Skeletal muscle satellite cell (primary cell): Measurements from ENCODE around the gene EEF1A1. TPM values are rescaled to one million over a fixed set of nuclear protein-coding genes. Genes with fewer than 3 reads are reported as not detected.
"Not testable (repeated sequence)": the region's sequence is repeated elsewhere in the genome, so short reads cannot be mapped to it uniquely, and the experiment has no call there.

Experiments
- H3K27me3 ChIP-seq: 2 replicates; pipeline ENCODE4 v1.7.0; 2013; ENCODE audit warnings: low read length; ENCODE audit not compliant: control insufficient read depth, insufficient read depth
- H3K36me3 ChIP-seq: 2 replicates; pipeline ENCODE4 v1.7.0; 2013; ENCODE audit warnings: mild to moderate bottlenecking, control low read depth, low read length; ENCODE audit not compliant: insufficient read depth
- H3K4me1 ChIP-seq: 2 replicates; pipeline ENCODE4 v1.7.0; 2013; ENCODE audit warnings: low read length; ENCODE audit not compliant: control insufficient read depth, insufficient read depth
- H3K4me2 ChIP-seq: 2 replicates; pipeline ENCODE4 v1.7.0; 2013; ENCODE audit warnings: mild to moderate bottlenecking, low read length
- H3K4me3 ChIP-seq: 2 replicates; pipeline ENCODE4 v1.7.0; 2013; ENCODE audit warnings: low read length
- H3K9ac ChIP-seq: 2 replicates; pipeline ENCODE4 v1.7.0; 2013; ENCODE audit warnings: mild to moderate bottlenecking, low read depth, low read length, moderate library complexity
- H3K9me3 ChIP-seq: replicated peaks from 2 replicates; pipeline ENCODE4 v1.7.0; 2013; ENCODE audit warnings: mild to moderate bottlenecking, control low read depth, low read length
- total RNA-seq: library from RNA; depleted of rRNA; stranded (reverse); fragments of >200 nt; gene quantifications from 2 replicates; pipeline ENCODE4 v1.2.3, GENCODE V29; 2012; rRNA removed

Gene EEF1A1
- 14,246 and 14,975 TPM in 2 replicates for total RNA-seq

DNA sequence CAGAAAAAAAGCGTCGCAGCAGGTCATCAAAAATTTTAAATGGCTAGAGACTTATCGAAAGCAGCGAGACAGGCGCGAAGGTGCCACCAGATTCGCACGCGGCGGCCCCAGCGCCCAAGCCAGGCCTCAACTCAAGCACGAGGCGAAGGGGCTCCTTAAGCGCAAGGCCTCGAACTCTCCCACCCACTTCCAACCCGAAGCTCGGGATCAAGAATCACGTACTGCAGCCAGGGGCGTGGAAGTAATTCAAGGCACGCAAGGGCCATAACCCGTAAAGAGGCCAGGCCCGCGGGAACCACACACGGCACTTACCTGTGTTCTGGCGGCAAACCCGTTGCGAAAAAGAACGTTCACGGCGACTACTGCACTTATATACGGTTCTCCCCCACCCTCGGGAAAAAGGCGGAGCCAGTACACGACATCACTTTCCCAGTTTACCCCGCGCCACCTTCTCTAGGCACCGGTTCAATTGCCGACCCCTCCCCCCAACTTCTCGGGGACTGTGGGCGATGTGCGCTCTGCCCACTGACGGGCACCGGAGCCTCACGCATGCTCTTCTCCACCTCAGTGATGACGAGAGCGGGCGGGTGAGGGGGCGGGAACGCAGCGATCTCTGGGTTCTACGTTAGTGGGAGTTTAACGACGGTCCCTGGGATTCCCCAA is at the start of gene EEF1A1:
EEF1A1 (minus strand) TSS at position 345 of the 663 bp plus-strand sequence. CDS start 1,006 bp downstream, outside the sequence.
- Histone ChIP-seq H3K27me3 (no peaks in the 10 kb centered on the region), H3K9me3 (no peaks in the 10 kb centered on the region), H3K36me3 (peaks cover 46% of the 10 kb centered on the region), H3K4me1 (peaks cover 44% of the 10 kb centered on the region), H3K9ac (peak within 1 kb of the TSS; percentile 99), H3K4me3 (peak within 1 kb of the TSS; percentile 92), H3K4me2 (peak within 1 kb of the TSS; percentile 91)

DNA sequence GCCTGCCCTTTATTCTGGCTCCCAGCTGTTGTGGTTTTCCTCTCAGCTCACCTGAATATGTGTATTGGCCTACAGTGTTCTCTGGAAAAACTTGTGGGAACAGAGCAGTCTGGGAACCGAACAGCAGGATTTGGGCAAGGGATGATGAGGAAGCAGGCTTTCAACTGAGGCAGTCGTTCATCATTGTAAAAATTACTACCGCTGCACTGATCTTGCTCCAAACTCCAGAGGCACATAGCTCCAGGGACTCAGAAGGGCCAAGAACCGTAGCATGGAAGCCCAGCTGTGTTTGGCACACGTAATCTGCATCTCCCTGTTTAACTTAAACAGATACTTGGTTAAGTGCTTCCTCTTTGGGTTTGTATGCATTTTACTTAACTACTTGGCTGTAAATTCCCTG is 48.3 kb upstream of the EEF1A1 start:
- Histone ChIP-seq H3K36me3 (no peaks in the 10 kb centered on the region), H3K27me3 (no peaks in the 10 kb centered on the region), H3K9ac (no peak overlapping the region), H3K4me3 (no peak overlapping the region), H3K9me3 (no peaks in the 10 kb centered on the region), H3K4me2 (no peak overlapping the region), H3K4me1 (peaks cover 14% of the 10 kb centered on the region)

DNA sequence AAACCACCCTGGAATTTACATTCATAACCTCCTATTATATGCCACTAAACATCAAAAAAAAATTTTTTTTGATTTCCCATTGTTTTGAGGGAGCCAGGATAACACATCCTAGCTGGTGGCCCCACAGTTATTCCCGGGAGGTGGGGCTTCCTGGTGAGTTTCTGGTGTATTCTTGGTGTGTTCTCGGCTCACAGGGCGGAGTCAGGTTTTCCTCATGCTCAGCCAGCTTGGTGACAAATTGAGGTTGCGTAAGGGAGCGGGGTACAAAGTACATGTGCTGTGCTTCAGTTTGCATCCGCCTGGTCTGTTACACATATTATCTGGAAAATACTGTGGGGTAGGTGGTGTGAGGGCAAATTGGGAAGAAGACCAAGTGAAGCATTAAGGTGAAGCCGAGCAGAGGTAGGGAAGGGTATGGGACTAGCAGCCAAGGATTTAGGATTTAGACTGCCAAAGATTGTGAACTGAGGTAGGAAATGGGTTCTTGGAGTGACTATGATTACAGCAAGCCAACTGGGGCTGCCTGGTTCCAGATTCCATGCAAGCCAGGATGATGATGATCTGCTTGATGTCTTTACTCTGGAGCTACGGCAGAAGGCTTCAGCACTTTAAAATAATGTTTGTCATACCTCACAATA is 46.2 kb upstream of the EEF1A1 start:
- Histone ChIP-seq H3K27me3 (no peaks in the 10 kb centered on the region), H3K4me2 (peak overlapping the region; percentile 5), H3K4me3 (no peak overlapping the region), H3K9me3 (no peaks in the 10 kb centered on the region), H3K36me3 (no peaks in the 10 kb centered on the region), H3K4me1 (peaks cover 14% of the 10 kb centered on the region), H3K9ac (no peak overlapping the region)

DNA sequence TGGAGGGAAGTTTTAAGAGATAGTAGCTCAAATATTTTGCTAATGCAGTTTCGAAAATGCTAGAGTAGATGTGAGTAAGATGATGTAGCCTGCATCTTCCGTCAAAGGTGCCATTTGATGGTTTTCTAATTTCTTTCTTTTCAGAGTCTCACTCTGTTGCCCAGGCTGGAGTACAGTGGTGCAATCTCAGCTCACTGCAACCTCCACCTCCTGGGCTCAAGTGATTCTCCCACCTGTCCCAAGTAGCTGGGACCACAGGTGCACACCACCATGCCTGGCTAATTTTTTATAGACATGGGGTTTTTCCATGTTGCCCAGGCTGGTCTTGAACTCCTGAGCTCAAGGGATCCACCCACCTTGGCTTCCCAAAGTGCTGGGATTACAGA is 45.6 kb upstream of the EEF1A1 start:
- Histone ChIP-seq H3K4me1 (peaks cover 14% of the 10 kb centered on the region), H3K4me2 (peak overlapping the region; percentile 5)
- not testable (repeated sequence) for H3K27me3 ChIP-seq, H3K9me3 ChIP-seq, H3K36me3 ChIP-seq, H3K4me3 ChIP-seq, H3K9ac ChIP-seq

DNA sequence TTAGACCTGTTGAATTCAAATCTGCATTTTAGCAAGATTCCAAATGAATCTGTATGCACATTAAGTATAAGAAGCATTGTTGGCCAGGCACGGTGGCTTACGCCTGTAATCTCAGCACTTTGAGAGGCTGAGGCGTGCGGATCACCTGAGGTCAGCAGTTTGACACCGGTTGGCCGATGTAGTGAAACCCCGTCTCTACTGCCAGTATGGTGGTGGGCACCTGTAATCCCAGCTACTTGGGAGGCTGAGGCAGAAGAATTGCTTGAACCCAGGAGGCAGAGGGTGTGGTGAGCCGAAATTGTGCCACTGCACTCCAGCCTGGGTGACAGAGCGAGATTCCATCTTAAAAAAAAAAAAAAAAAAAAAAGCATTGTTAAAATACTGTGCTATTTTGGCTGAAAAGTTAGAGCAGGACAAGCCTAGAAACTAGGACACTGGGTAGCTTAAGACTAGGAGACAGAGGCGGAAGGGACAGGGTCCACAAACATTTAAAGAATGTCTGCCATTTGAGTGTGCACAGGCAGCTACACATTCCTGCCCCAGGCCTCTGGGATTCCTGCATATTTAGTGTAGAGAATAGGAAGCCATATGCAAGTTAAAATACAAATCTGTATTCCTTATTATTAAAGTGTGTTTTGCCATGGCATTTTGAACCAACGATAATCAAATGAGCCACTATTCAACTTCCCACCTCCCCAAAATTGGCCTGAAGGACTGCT is 45.1 kb upstream of the EEF1A1 start:
- H3K36me3 ChIP-seq = no peaks in the 10 kb centered on the region
- H3K4me1 ChIP-seq = peaks cover 14% of the 10 kb centered on the region
- no peak overlapping the region for H3K9ac ChIP-seq
- no peaks in the 10 kb centered on the region for H3K9me3 ChIP-seq
- no peaks in the 10 kb centered on the region for H3K27me3 ChIP-seq
- no peak overlapping the region for H3K4me2 ChIP-seq
- H3K4me3 ChIP-seq = no peak overlapping the region

DNA sequence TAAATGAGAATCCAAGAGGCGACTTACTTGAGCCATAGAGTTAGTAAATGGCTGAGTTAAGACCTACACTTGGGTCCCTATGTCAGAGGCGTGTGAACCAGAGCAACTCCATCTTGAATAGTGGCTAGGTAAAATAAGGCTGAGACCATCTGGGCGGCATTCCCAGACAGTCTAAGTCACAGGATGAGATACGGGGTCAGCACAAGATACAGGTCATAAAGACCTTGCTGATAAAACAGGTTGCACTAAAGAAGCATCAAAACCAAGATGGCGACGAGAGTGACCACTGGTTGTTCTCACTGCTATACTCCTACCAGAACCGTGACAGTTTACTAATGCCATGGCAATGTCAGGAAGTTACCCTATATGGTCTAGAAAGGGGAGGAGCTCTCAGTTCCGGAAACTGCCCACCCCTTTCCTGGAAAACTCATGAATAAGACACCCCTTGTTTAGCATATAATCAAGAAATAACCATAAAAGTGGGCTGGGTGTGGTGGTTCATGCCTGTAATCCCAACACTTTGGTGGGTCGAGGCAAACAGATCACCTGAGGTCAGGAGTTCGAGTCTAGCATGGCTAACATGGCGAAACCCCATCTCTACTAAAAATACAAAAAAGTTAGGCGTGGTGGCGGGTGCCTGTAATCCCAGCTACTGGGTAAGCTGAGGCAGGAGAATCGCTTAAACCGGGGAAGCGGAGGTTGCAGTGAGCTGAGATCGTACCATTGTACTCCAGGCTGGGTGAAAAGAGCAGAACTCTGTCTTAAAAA is 43.9 kb upstream of the EEF1A1 start:
- Histone ChIP-seq H3K27me3 (no peaks in the 10 kb centered on the region), H3K4me3 (no peak overlapping the region), H3K4me1 (peaks cover 14% of the 10 kb centered on the region), H3K4me2 (no peak overlapping the region), H3K9ac (no peak overlapping the region), H3K9me3 (no peaks in the 10 kb centered on the region), H3K36me3 (no peaks in the 10 kb centered on the region)

DNA sequence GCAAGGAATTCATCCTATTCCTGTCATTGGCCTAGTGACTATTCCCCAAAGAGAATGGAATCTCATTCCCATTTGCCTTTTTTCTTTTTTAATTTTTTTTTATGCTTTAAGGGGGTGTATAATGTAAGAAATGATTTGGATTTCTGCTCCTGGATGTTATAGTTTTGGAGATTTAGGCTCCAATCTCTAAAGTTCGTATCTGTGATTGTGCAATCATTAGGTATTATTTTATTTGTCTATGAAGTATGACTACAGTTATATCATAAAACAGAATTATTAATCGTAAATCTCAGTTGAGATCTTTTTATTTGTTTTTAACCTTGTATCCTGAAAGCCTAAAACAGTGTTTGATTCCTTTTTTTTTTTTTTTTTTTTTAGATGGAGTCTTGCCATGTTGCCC is 41.7 kb upstream of the EEF1A1 start:
- Histone ChIP-seq H3K4me2 (no peak overlapping the region), H3K9me3 (no peaks in the 10 kb centered on the region), H3K4me1 (peaks cover 14% of the 10 kb centered on the region), H3K36me3 (no peaks in the 10 kb centered on the region), H3K4me3 (no peak overlapping the region), H3K27me3 (no peaks in the 10 kb centered on the region), H3K9ac (no peak overlapping the region)

DNA sequence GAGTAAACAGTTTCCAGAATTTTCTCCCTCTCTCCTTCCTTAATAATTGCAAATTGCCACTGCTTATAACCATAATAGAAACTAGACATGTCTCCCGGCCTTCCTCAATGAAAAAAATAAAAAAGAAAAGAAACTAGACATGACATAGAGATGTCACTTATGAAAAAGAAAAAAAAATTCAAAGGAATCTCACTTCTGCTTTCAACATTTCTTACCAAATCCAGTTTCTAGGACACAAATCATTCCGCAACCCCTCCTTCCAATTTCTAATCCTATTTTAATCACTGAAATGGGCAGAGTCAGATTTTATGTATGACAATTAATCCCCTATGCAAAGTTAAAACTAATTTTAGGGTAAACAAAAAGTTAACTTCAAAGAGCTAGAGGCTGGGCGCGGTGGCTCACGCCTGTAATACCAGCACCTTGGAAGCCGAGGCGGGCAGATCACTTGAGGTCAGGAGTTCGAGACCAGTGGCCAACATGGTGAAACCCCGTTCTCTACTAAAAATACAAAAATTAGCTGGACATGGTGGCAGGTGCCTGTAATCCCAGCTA is 40.1 kb upstream of the EEF1A1 start:
- Histone ChIP-seq H3K9me3 (no peaks in the 10 kb centered on the region), H3K36me3 (no peaks in the 10 kb centered on the region), H3K9ac (no peak overlapping the region), H3K4me1 (no peaks in the 10 kb centered on the region), H3K4me2 (no peak overlapping the region), H3K4me3 (no peak overlapping the region), H3K27me3 (no peaks in the 10 kb centered on the region)

DNA sequence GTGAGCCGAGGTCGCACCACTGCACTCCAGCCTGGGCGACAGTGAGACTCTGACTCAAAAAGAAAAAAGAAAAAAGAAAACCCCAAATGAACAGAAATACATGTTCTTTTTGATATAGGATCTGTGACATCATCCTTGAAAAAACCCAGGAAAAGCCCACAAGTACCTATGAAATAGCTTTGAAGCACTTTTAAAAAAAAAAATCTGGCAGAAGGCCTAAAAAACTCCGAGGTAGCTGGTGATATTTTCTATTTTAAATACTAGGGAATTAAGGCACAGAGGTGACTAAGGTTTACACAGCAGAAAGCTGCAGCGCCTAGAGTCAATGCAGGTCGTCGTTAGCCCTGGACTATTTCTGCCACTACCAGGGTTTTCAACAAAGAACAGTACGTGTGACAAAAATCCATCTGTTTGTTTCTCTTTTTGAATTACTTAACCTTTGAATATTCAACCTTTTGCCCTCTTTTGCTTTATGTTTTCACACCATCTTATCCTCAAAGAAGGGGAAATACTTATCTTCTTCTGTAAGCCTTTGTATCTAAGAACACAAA is 39.4 kb upstream of the EEF1A1 start:
- Histone ChIP-seq H3K9me3 (no peaks in the 10 kb centered on the region), H3K4me1 (no peaks in the 10 kb centered on the region), H3K36me3 (no peaks in the 10 kb centered on the region), H3K9ac (no peak overlapping the region), H3K4me3 (no peak overlapping the region), H3K4me2 (no peak overlapping the region), H3K27me3 (no peaks in the 10 kb centered on the region)

DNA sequence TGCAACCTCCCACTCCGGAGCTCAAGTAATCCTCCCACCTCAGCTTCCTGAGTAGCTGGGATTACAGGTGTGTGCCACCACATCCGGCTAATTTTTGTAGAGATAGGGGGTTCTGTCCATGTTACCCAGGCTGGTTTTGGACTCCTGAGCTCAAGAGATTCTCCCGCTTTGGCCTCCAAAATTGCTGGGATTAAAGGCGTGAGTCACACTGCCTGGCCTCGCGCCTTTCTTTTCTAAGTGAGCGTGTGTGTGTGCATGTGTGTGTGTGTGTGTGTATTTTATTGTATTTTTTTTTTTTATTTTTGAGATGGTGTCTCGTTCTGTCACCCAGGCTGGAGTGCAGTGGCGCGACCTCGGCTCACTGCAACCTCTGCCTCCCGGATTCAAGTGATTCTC is 38.6 kb upstream of the EEF1A1 start:
- not testable (repeated sequence) for H3K4me2 ChIP-seq, H3K9me3 ChIP-seq, H3K27me3 ChIP-seq, H3K36me3 ChIP-seq, H3K4me3 ChIP-seq, H3K4me1 ChIP-seq, H3K9ac ChIP-seq
